ENCODE results near the gene FBXL16. TPM values are rescaled to one million over a fixed set of nuclear protein-coding genes. Genes with fewer than 3 reads are reported as not detected.

The FBXL16 gene
- total and polyA plus RNA-seq, 2 donors (not counting 3 experiments of a cell fraction or from before 2014, with no cell fraction given): 0.07 to 0.22 TPM

DNA sequence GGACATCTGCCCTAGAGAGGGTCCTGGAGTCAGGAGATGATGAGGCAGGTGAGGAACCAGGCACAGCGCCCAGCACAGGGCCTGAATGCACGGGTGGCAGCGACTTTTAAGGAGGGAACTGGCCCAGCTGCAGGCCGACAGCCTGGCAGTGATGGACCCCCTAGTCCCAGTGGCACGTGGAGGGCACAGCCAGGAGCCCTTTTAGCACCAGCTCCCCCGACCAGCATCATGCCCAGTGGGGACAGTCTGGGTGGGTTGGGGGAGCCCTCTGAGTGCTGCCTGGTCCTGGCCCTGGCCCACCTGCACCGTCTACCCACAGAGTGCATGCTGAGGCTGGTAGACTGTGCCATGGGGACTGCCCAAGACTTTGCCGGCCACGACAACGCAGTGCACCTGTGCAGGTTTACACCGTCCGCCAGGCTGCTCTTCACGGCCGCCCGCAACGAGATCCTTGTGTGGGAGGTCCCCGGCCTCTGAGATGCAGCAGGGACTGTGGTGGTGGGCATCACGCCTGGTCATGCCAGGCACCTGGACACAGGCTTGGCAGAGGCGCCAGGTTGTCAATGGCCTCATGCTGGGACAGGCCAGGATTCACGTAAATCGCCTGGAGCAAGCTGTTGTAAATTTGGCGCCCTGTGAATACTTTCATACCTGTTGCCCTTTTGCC is 38.4 kb downstream of the FBXL16 start:
- no peak overlapping the region for H3K27ac ChIP-seq (ENCODE audit: insufficient read depth, low read depth, low read length)
- peak overlapping the region; percentile 79 for H2AFZ ChIP-seq (ENCODE audit: low read depth, low read length)
- dilution Hi-C loops (cut with MboI; ENCODE audit: extremely low pct_ligation_motif_present, low sequenced_read_pairs): no loop called here
- ChIA-PET CTCF (interaction anchor here (0.7 to 1.8 kb wide), 4 partner anchors 9 to 88 kb away, joined by 3 to 6 read pairs (median 4); no protein-coding TSS in a partner anchor), POLR2A (no interaction called here)
- FAIRE-seq: no peak
- no peak overlapping the region for H3K4me2 ChIP-seq (ENCODE audit: insufficient read depth, low read length)
- H3K36me3 ChIP-seq (ENCODE audit: control insufficient read depth in 2 of 2, extremely low read depth in 1 of 2, insufficient read depth in 2 of 2, low read length in 2 of 2): peaks cover 3 to 22% of the 10 kb centered on the region in 2 experiments
- no peak for DNase-seq (ENCODE audit: low read depth, low spot score)
- H3K9me3 ChIP-seq (replicated peaks; ENCODE audit: control insufficient read depth, insufficient read depth, low read length): no peaks in the 10 kb centered on the region
- H4K20me1 ChIP-seq (replicated peaks; ENCODE audit: control insufficient read depth, extremely low read depth, insufficient read depth, low read length): no peaks in the 10 kb centered on the region
- H3K27me3 ChIP-seq (ENCODE audit: control insufficient read depth in 2 of 2, insufficient read depth in 2 of 2, low read length in 2 of 2): no peaks in the 10 kb centered on the region
- TF ChIP-seq POLR2A (IDR thresholded peaks at IDR 0.05; ENCODE audit: low read depth, low read length): no peak
- TF ChIP-seq POLR2AphosphoS5 (IDR thresholded peaks at IDR 0.05; ENCODE audit: insufficient read depth, low read depth, low read length): no peak
- TF ChIP-seq MYC (IDR thresholded peaks at IDR 0.05; ENCODE audit: low read depth, low read length): no peak
- TF ChIP-seq GATA2 (IDR thresholded peaks at IDR 0.05; ENCODE audit: insufficient read depth, insufficient read length, low read depth, low read length): no peak
- TF ChIP-seq EZH2 (IDR thresholded peaks at IDR 0.05; ENCODE audit: borderline replicate concordance, low read depth, low read length, severe bottlenecking): no peak
- no peak for TF ChIP-seq FOS (IDR thresholded peaks at IDR 0.05; ENCODE audit: borderline replicate concordance, insufficient read depth, low read length)
- no peak for TF ChIP-seq JUN (IDR thresholded peaks at IDR 0.05; ENCODE audit: borderline replicate concordance, insufficient read depth, insufficient read length, low read depth)
- intact Hi-C loops (cut with micrococcal nuclease): no loop called here
- peaks cover 18% of the 10 kb centered on the region for H3K79me2 ChIP-seq (ENCODE audit: control insufficient read depth, insufficient read depth, low read length)
- H3K4me1 ChIP-seq (ENCODE audit: control insufficient read depth, extremely low read depth, insufficient read depth, low read length): no peaks in the 10 kb centered on the region
- no TSS peak for BruUV-seq (replicated peaks)
- no peaks in the 10 kb centered on the region for H3K9me1 ChIP-seq (replicated peaks; ENCODE audit: control insufficient read depth, extremely low read depth, insufficient read depth, low read length)
- no peak overlapping the region for H3K4me3 ChIP-seq (replicated peaks in 1 of 3; ENCODE audit: insufficient read depth in 1 of 3, low read depth in 1 of 3, low read length in 3 of 3)
- no peak overlapping the region for H3K9ac ChIP-seq (replicated peaks; ENCODE audit: extremely low read depth, insufficient read depth, low read length)

DNA sequence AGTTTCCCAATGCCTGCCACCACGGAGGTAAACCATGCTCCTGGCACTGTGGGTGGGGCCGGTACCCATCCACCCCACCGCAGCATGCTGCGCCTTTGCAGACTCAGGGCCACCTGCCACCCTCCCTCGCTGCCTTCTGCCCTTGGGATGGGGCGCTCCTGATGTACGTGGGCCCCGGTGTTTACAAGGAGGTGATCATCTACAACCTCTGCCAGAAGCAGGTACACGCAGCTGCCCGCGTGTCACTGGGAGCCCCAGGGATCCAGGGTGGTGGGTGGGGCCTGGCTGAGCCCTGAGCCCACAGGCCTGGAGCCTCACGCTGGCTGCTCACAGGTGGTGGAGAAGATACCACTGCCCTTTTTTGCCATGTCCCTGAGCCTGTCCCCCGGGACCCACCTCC is 39.0 kb downstream of the FBXL16 start:
- DNase-seq (ENCODE audit: low read depth, low spot score): no peak
- Histone ChIP-seq H2AFZ (ENCODE audit: low read depth, low read length) (no peak overlapping the region), H3K27ac (ENCODE audit: insufficient read depth, low read depth, low read length) (no peak overlapping the region), H3K4me1 (ENCODE audit: control insufficient read depth, extremely low read depth, insufficient read depth, low read length) (no peaks in the 10 kb centered on the region), H3K4me3 (replicated peaks in 1 of 3; ENCODE audit: insufficient read depth in 1 of 3, low read depth in 1 of 3, low read length in 3 of 3) (no peak overlapping the region), H3K9me1 (replicated peaks; ENCODE audit: control insufficient read depth, extremely low read depth, insufficient read depth, low read length) (no peaks in the 10 kb centered on the region), H3K9ac (replicated peaks; ENCODE audit: extremely low read depth, insufficient read depth, low read length) (no peak overlapping the region), H3K79me2 (ENCODE audit: control insufficient read depth, insufficient read depth, low read length) (peaks cover 18% of the 10 kb centered on the region), H3K27me3 (ENCODE audit: control insufficient read depth in 2 of 2, insufficient read depth in 2 of 2, low read length in 2 of 2) (no peaks in the 10 kb centered on the region), H3K36me3 (ENCODE audit: control insufficient read depth in 2 of 2, extremely low read depth in 1 of 2, insufficient read depth in 2 of 2, low read length in 2 of 2) (peaks cover 2 to 18% of the 10 kb centered on the region in 2 experiments), H3K9me3 (replicated peaks; ENCODE audit: control insufficient read depth, insufficient read depth, low read length) (no peaks in the 10 kb centered on the region), H4K20me1 (replicated peaks; ENCODE audit: control insufficient read depth, extremely low read depth, insufficient read depth, low read length) (no peaks in the 10 kb centered on the region), H3K4me2 (ENCODE audit: insufficient read depth, low read length) (no peak overlapping the region)
- TF ChIP-seq POLR2AphosphoS5 (IDR thresholded peaks at IDR 0.05; ENCODE audit: insufficient read depth, low read depth, low read length) (no peak), GATA2 (IDR thresholded peaks at IDR 0.05; ENCODE audit: insufficient read depth, insufficient read length, low read depth, low read length) (no peak), FOS (IDR thresholded peaks at IDR 0.05; ENCODE audit: borderline replicate concordance, insufficient read depth, low read length) (no peak), JUN (IDR thresholded peaks at IDR 0.05; ENCODE audit: borderline replicate concordance, insufficient read depth, insufficient read length, low read depth) (no peak), POLR2A (IDR thresholded peaks at IDR 0.05; ENCODE audit: low read depth, low read length) (no peak), EZH2 (IDR thresholded peaks at IDR 0.05; ENCODE audit: borderline replicate concordance, low read depth, low read length, severe bottlenecking) (no peak), MYC (IDR thresholded peaks at IDR 0.05; ENCODE audit: low read depth, low read length) (no peak)
- TF ChIP-seq, protein P1, sequence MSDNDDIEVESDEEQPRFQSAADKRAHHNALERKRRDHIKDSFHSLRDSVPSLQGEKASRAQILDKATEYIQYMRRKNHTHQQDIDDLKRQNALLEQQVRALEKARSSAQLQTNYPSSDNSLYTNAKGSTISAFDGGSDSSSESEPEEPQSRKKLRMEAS (IDR thresholded peaks at IDR 0.05; ENCODE audit: insufficient read depth, insufficient read length): no peak
- TF ChIP-seq, protein P2, sequence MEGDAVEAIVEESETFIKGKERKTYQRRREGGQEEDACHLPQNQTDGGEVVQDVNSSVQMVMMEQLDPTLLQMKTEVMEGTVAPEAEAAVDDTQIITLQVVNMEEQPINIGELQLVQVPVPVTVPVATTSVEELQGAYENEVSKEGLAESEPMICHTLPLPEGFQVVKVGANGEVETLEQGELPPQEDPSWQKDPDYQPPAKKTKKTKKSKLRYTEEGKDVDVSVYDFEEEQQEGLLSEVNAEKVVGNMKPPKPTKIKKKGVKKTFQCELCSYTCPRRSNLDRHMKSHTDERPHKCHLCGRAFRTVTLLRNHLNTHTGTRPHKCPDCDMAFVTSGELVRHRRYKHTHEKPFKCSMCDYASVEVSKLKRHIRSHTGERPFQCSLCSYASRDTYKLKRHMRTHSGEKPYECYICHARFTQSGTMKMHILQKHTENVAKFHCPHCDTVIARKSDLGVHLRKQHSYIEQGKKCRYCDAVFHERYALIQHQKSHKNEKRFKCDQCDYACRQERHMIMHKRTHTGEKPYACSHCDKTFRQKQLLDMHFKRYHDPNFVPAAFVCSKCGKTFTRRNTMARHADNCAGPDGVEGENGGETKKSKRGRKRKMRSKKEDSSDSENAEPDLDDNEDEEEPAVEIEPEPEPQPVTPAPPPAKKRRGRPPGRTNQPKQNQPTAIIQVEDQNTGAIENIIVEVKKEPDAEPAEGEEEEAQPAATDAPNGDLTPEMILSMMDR (IDR thresholded peaks at IDR 0.05; ENCODE audit: extremely low read depth in 1 of 2, insufficient read depth in 1 of 2, low read depth in 1 of 2, low read length in 2 of 2): no peak
- POLR2A ChIA-PET: no interaction called here
- FAIRE-seq: no peak
- intact Hi-C loops (cut with micrococcal nuclease): no loop called here
- dilution Hi-C loops (cut with MboI; ENCODE audit: extremely low pct_ligation_motif_present, low sequenced_read_pairs): no loop called here
- no TSS peak for BruUV-seq (replicated peaks)
- CTCF ChIA-PET: no interaction called here
